GM12878 (cell line): ENCODE data around the gene GRIN3A. TPM values are rescaled to one million over a fixed set of nuclear protein-coding genes. Genes with fewer than 3 reads are reported as not detected.

Experiments
- ATAC-seq: fragments of 200-7000 bp; cut with Tn5 transposase; 3 replicates; pipeline ENCODE4 v1.9.1; 2020; ENCODE audit warnings: mild to moderate bottlenecking, moderate library complexity
- BruUV-seq: library from RNA; stranded (reverse); fragments of 400-500 nt; replicated peaks from 2 replicates; lab custom pipeline; 2021; lab: Mats Ljungman, UMichigan
- CTCF ChIA-PET: fragments of 300-600 bp; sonication (Branson Sonifier 250); formaldehyde crosslinking; extraction: SDS; loops from one replicate; lab custom pipeline; 2021; ENCODE audit warnings: inconsistent platforms; lab: Yijun Ruan, JAX
- POLR2A ChIA-PET: fragments of 350-600 bp; formaldehyde crosslinking; extraction: SDS; loops from one replicate; lab custom pipeline; 2021; ENCODE audit warnings: inconsistent platforms; lab: Charles Lee
- RAD21 ChIA-PET: fragments of 300-600 bp; sonication (Branson Sonifier 250); formaldehyde crosslinking; loops from one replicate; lab custom pipeline; 2023; ENCODE audit warnings: antibody characterized with exemption; ENCODE audit not compliant: unreplicated experiment; lab: Charles Lee
- SMC1A ChIA-PET: fragments of 300-600 bp; sonication (Branson Sonifier 250); formaldehyde crosslinking; loops from one replicate; lab custom pipeline; 2023; ENCODE audit not compliant: unreplicated experiment, uncharacterized antibody; lab: Charles Lee
- DNase-seq: peaks from one replicate; pipeline ENCODE4 v3.0.0-alpha.2; 2011; ENCODE audit warnings: low read depth, low spot score
- FAIRE-seq: peaks from 3 replicates; lab custom pipeline; 2011; peaks lifted over from hg19 to GRCh38; lab: Jason Lieb, UNC
- H2AFZ ChIP-seq: 2 replicates; pipeline ENCODE4 v1.6.0; 2011; ENCODE audit warnings: low read depth, low read length, control low read depth; ENCODE audit not compliant: control insufficient read depth
- H3K27ac ChIP-seq: 2 replicates; pipeline ENCODE4 v1.5.1; 2011; ENCODE audit warnings: control low read depth; ENCODE audit not compliant: control insufficient read depth, insufficient read depth
- H3K27me3 ChIP-seq, 2 experiments: replicated peaks in 1 of 2; 2 replicates each; pipeline versions ENCODE4 v1.6.0 to v1.6.1; 2011; ENCODE audit warnings: low read length in 1 of 2; ENCODE audit not compliant: control insufficient read depth in 2 of 2, insufficient read depth in 2 of 2
- H3K36me3 ChIP-seq, 2 experiments: 2 replicates each; pipeline ENCODE4 v1.5.1; 2011; ENCODE audit warnings: low read length in 1 of 2; ENCODE audit not compliant: control insufficient read depth in 2 of 2, insufficient read depth in 2 of 2
- H3K4me1 ChIP-seq: 2 replicates; pipeline ENCODE4 v1.6.1; 2011; ENCODE audit warnings: mild to moderate bottlenecking, low read length, moderate library complexity, mixed read lengths; ENCODE audit not compliant: control insufficient read depth, insufficient read depth
- H3K4me2 ChIP-seq: 2 replicates; pipeline ENCODE4 v1.6.0; 2011; ENCODE audit warnings: control low read depth; ENCODE audit not compliant: control insufficient read depth, insufficient read depth
- H3K4me3 ChIP-seq: fragments of 200-600 bp; sonication (generic); 2 replicates; pipeline ENCODE4 v1.5.1; 2016
- H3K79me2 ChIP-seq: 2 replicates; pipeline ENCODE4 v1.6.0; 2011; ENCODE audit warnings: low read length; ENCODE audit not compliant: control insufficient read depth, insufficient read depth
- H3K9ac ChIP-seq: 2 replicates; pipeline ENCODE4 v1.8.0; 2011; ENCODE audit warnings: low read length, control low read depth, mixed read lengths; ENCODE audit not compliant: control insufficient read depth, insufficient read depth
- H3K9me3 ChIP-seq: replicated peaks from 3 replicates; pipeline ENCODE4 v1.5.1; 2011; ENCODE audit warnings: mild to moderate bottlenecking, low read length; ENCODE audit not compliant: control insufficient read depth, insufficient read depth
- H4K20me1 ChIP-seq: 2 replicates; pipeline ENCODE4 v1.6.0; 2011; ENCODE audit not compliant: control insufficient read depth, insufficient read depth
- BCL11A ChIP-seq: IDR thresholded peaks from 2 replicates; pipeline ENCODE4 v1.6.1; 2011; ENCODE audit warnings: low read depth, low read length
- BMI1 ChIP-seq: fragments of 450-650 bp; IDR thresholded peaks from 2 replicates; pipeline ENCODE4 v1.6.1; 2016; ENCODE audit warnings: mild to moderate bottlenecking, moderate library complexity, borderline replicate concordance
- CBX3 ChIP-seq: fragments of 200-600 bp; sonication (generic); IDR thresholded peaks from 2 replicates; pipeline ENCODE4 v1.6.1; 2016; ENCODE audit warnings: low read depth, borderline replicate concordance
- CHD1 ChIP-seq: IDR thresholded peaks from 2 replicates; pipeline ENCODE4 v1.6.1; 2012; ENCODE audit warnings: low read depth, low read length, improper control_type of control experiment
- CHD4 ChIP-seq: fragments of 200-600 bp; sonication (generic); IDR thresholded peaks from 2 replicates; pipeline ENCODE4 v1.6.1; 2016; ENCODE audit warnings: mild to moderate bottlenecking
- EED ChIP-seq: sonication (generic); IDR thresholded peaks from 2 replicates; pipeline ENCODE4 v1.6.1; 2016; ENCODE audit warnings: antibody characterized with exemption, low read depth
- EP300 ChIP-seq, 2 experiments: fragments of 150-350 bp in 1 of 2; IDR thresholded peaks; 2 replicates each; pipeline ENCODE4 v1.6.1; 2011 to 2012; ENCODE audit warnings: low read depth in 2 of 2, low read length in 2 of 2, borderline replicate concordance in 1 of 2, improper control_type of control experiment in 1 of 2, inconsistent platforms in 1 of 2; ENCODE audit not compliant: control insufficient read depth in 1 of 2
- FOXK2 ChIP-seq: fragments of 450-650 bp; IDR thresholded peaks from 2 replicates; pipeline ENCODE4 v1.6.1; 2017; ENCODE audit warnings: mild to moderate bottlenecking, moderate library complexity
- KLF5 ChIP-seq: fragments of 450-650 bp; IDR thresholded peaks from 2 replicates; pipeline ENCODE4 v1.6.1; 2014; ENCODE audit warnings: mild to moderate bottlenecking; ENCODE audit not compliant: partially characterized antibody
- MAX ChIP-seq: IDR thresholded peaks from 2 replicates; pipeline ENCODE4 v1.6.1; 2012; ENCODE audit warnings: low read depth, low read length, improper control_type of control experiment
- MLLT1 ChIP-seq: fragments of 450-650 bp; IDR thresholded peaks from 2 replicates; pipeline ENCODE4 v1.6.1; 2016; ENCODE audit warnings: mild to moderate bottlenecking
- MYC ChIP-seq: IDR thresholded peaks from 2 replicates; pipeline ENCODE4 v1.6.1; 2011; ENCODE audit warnings: mild to moderate bottlenecking, low read length, moderate library complexity, inconsistent platforms; ENCODE audit not compliant: insufficient read depth, insufficient replicate concordance, insufficient read length, severe bottlenecking
- NBN ChIP-seq: fragments of 450-650 bp; IDR thresholded peaks from 2 replicates; pipeline ENCODE4 v1.6.1; 2016
- NR2C2 ChIP-seq: IDR thresholded peaks from 2 replicates; pipeline ENCODE4 v1.6.1; 2011; ENCODE audit warnings: borderline replicate concordance, low read depth; ENCODE audit not compliant: control insufficient read depth, insufficient read length
- POU2F2 ChIP-seq: IDR thresholded peaks from 3 replicates; pipeline ENCODE4 v1.6.1; 2011; ENCODE audit warnings: low read depth, mild to moderate bottlenecking, low read length, borderline replicate concordance
- SIX5 ChIP-seq: IDR thresholded peaks from 2 replicates; pipeline ENCODE4 v1.6.1; 2011; ENCODE audit warnings: mild to moderate bottlenecking, low read depth, low read length, moderate library complexity; ENCODE audit not compliant: severe bottlenecking
- SMARCA5 ChIP-seq: fragments of 450-650 bp; IDR thresholded peaks from 2 replicates; pipeline ENCODE4 v1.6.1; 2017; ENCODE audit warnings: mild to moderate bottlenecking
- SREBF2 ChIP-seq: IDR thresholded peaks from 2 replicates; pipeline ENCODE4 v1.6.1; 2012; ENCODE audit warnings: mild to moderate bottlenecking, low read length
- SRF ChIP-seq, 2 experiments: IDR thresholded peaks; 2 replicates each; pipeline ENCODE4 v1.6.1; 2011; ENCODE audit warnings: low read depth in 2 of 2, low read length in 2 of 2, mild to moderate bottlenecking in 1 of 2, moderate library complexity in 1 of 2
- TCF12 ChIP-seq: IDR thresholded peaks from 2 replicates; pipeline ENCODE4 v1.6.1; 2011; ENCODE audit warnings: low read depth, mild to moderate bottlenecking, low read length
- USF2 ChIP-seq: IDR thresholded peaks from 2 replicates; pipeline ENCODE4 v1.6.1; 2011; ENCODE audit warnings: low read depth, low read length, improper control_type of control experiment, borderline replicate concordance
- ZNF274 ChIP-seq: IDR thresholded peaks from one replicate; pipeline ENCODE4 v1.8.0; 2011; ENCODE audit not compliant: insufficient read length, insufficient read depth
- in situ Hi-C: fragments of 300-500 bp; cut with MboI; formaldehyde crosslinking; loops from 9 replicates; pipeline ENCODE4 v1.14.3; 2018; ENCODE audit warnings: mixed read lengths
- intact Hi-C: fragments of 100-400 bp; cut with micrococcal nuclease; formaldehyde crosslinking; loops from one replicate; pipeline ENCODE4 v1.14.2; 2022; ENCODE audit not compliant: unreplicated experiment
- polyA plus RNA-seq, 11 experiments: library from polyadenylated mRNA; depleted of rRNA in 4 of 11; unstranded in 6 of 11; stranded (reverse) in 5 of 11; fragments of >200 nt; fragmentation: Nextera tagmentation in 4 of 11; fragmentation: Illumina TruSeq in 1 of 11; extraction: Ambion mirVana in 4 of 11; extraction: Trizol in 1 of 11; gene quantifications; 1 replicate in 1 of 11; 2 replicates in 10 of 11; pipeline versions ENCODE4 v1.2.1 to v1.2.3, GENCODE V29; 2011 to 2016; ENCODE audit warnings: inconsistent platforms in 2 of 11, missing spikeins in 2 of 11, low read depth in 1 of 11
- total RNA-seq, 4 experiments: library from RNA; depleted of rRNA in 3 of 4; stranded (reverse); fragments of >200 nt in 3 of 4; fragmentation: Illumina TruSeq in 1 of 4; extraction: Trizol in 1 of 4; gene quantifications; 2 replicates each; pipeline versions ENCODE4 v1.2.1 to v1.2.3, GENCODE V29; 2013 to 2021

The GRIN3A gene
- total and polyA plus RNA-seq, 10 of the 15 experiments (the other 5 are each of a cell fraction or from before 2014, with no cell fraction given), result 0.03 to 0.05 (median 0.04) TPM; not detected in 7

GRCh38 chr9:101705135-101705661 is 33.2 kb downstream of the GRIN3A start (continued):
- TF ChIP-seq MAX, result no peak
- TF ChIP-seq EP300 (IDR thresholded peaks at IDR 0.05; ENCODE audit: borderline replicate concordance in 1 of 2, control insufficient read depth in 1 of 2, low read depth in 2 of 2, low read length in 2 of 2), result no peak
- TF ChIP-seq NBN, result no peak
- TF ChIP-seq NR2C2, result no peak
- no peak for TF ChIP-seq MLLT1

GRCh38 chr9:101702257-101702656 is 36.2 kb downstream of the GRIN3A start:
- no peak overlapping the region for H2AFZ ChIP-seq
- H3K27me3 ChIP-seq, result peaks cover 0 to 2% of the 10 kb centered on the region in 2 experiments; a peak in 2 of 4 replicates
- H3K4me2 ChIP-seq, result no peak overlapping the region
- H3K4me3 ChIP-seq, result no peak overlapping the region
- SMC1A ChIA-PET, result no interaction called here
- H4K20me1 ChIP-seq, result no peaks in the 10 kb centered on the region
- no TSS peak for BruUV-seq
- intact Hi-C loops (no loop called here), in situ Hi-C loops (no loop called here)
- DNase-seq, result no peak
- RAD21 ChIA-PET, result no interaction called here
- H3K27ac ChIP-seq, result no peak overlapping the region
- H3K4me1 ChIP-seq, result no peaks in the 10 kb centered on the region; the same call in 1 of the 2 replicates
- H3K36me3 ChIP-seq, result no peaks in the 10 kb centered on the region
- no peaks in the 10 kb centered on the region for H3K79me2 ChIP-seq
- ATAC-seq, result no peak
- FAIRE-seq, result no peak
- no peak overlapping the region for H3K9ac ChIP-seq
- POLR2A ChIA-PET, result no interaction called here
- no peaks in the 10 kb centered on the region for H3K9me3 ChIP-seq
- CTCF ChIA-PET, result interaction anchor here (1.9 kb wide), 1 partner anchor 10 kb away, joined by 8 read pairs; no protein-coding TSS in a partner anchor
- no peak for TF ChIP-seq BCL11A
- TF ChIP-seq MYC, result no peak
- no peak for TF ChIP-seq SRF (IDR thresholded peaks at IDR 0.05; ENCODE audit: low read depth in 2 of 2, low read length in 2 of 2)
- TF ChIP-seq CHD4, result no peak
- TF ChIP-seq ZNF274, result no peak
- TF ChIP-seq SMARCA5, result no peak
- TF ChIP-seq CHD1, result no peak
- no peak for TF ChIP-seq EED
- TF ChIP-seq TCF12, result no peak
- TF ChIP-seq FOXK2, result no peak
- no peak for TF ChIP-seq KLF5
- no peak for TF ChIP-seq SIX5
- no peak for TF ChIP-seq POU2F2
- TF ChIP-seq MLLT1, result no peak
- TF ChIP-seq USF2, result no peak
- no peak for TF ChIP-seq BMI1
- TF ChIP-seq SREBF2, result no peak
- TF ChIP-seq CBX3, result no peak
